Caco-2 (cell line): ENCODE results near the gene SLC35G3. TPM values are rescaled to one million over a fixed set of nuclear protein-coding genes. Genes with fewer than 3 reads are reported as not detected.
"Not testable (repeated sequence)": the region's sequence is repeated elsewhere in the genome, so short reads cannot be mapped to it uniquely, and the experiment has no call there.

Experiments
- BruUV-seq: library from RNA; stranded (reverse); fragments of 400-500 nt; replicated peaks from 2 replicates; lab custom pipeline; 2021; lab: Mats Ljungman, UMichigan
- CTCF ChIA-PET: fragments of 300-600 bp; sonication (Branson Sonifier 250); formaldehyde crosslinking; loops from one replicate; lab custom pipeline; 2022; ENCODE audit warnings: antibody characterized with exemption; lab: Charles Lee
- POLR2A ChIA-PET: fragments of 300-600 bp; sonication (Branson Sonifier 250); formaldehyde crosslinking; loops from one replicate; lab custom pipeline; 2022; ENCODE audit warnings: antibody characterized with exemption; lab: Charles Lee
- DNase-seq, 2 experiments: peaks; one replicate each; pipeline versions ENCODE4 v3.0.0 to v3.0.0-alpha.2; 2020 to 2022
- H3K27me3 ChIP-seq: replicated peaks from 2 replicates; pipeline ENCODE4 v1.6.0; 2011; ENCODE audit warnings: low read length; ENCODE audit not compliant: control insufficient read depth, insufficient read depth
- H3K36me3 ChIP-seq: 2 replicates; pipeline ENCODE4 v1.5.1; 2011; ENCODE audit warnings: low read length; ENCODE audit not compliant: control insufficient read depth, insufficient read depth
- H3K4me1 ChIP-seq: fragments of 250-450 bp; sonication (Bioruptor Pico); 2 replicates; pipeline ENCODE4 v1.5.1; 2020; ENCODE audit warnings: mild to moderate bottlenecking
- H3K4me3 ChIP-seq: 2 replicates; pipeline ENCODE4 v1.5.1; 2011; ENCODE audit warnings: low read depth, mild to moderate bottlenecking, control low read depth, low read length
- H3K9me3 ChIP-seq: fragments of 250-450 bp; sonication (Bioruptor Pico); 2 replicates; pipeline ENCODE4 v1.5.1; 2020; ENCODE audit warnings: mild to moderate bottlenecking, moderate library complexity
- H3K27ac Mint-ChIP-seq: one replicate; pipeline ENCODE4 v1.8.0; 2022; ENCODE audit warnings: mixed read lengths; ENCODE audit not compliant: unreplicated experiment
- H3K27me3 Mint-ChIP-seq: one replicate; pipeline ENCODE4 v1.8.0; 2022; ENCODE audit warnings: mixed read lengths; ENCODE audit not compliant: insufficient read depth, unreplicated experiment
- H3K36me3 Mint-ChIP-seq: one replicate; pipeline ENCODE4 v1.8.0; 2022; ENCODE audit warnings: mild to moderate bottlenecking, mixed read lengths; ENCODE audit not compliant: insufficient read depth, unreplicated experiment
- H3K4me1 Mint-ChIP-seq: one replicate; pipeline ENCODE4 v1.8.0; 2022; ENCODE audit warnings: low read depth, mixed read lengths; ENCODE audit not compliant: unreplicated experiment
- H3K4me3 Mint-ChIP-seq: one replicate; pipeline ENCODE4 v1.8.0; 2022; ENCODE audit warnings: mild to moderate bottlenecking, moderate library complexity, mixed read lengths; ENCODE audit not compliant: unreplicated experiment
- H3K9me3 Mint-ChIP-seq: one replicate; pipeline ENCODE4 v1.8.0; 2022; ENCODE audit warnings: mixed read lengths; ENCODE audit not compliant: unreplicated experiment
- intact Hi-C: fragments of 100-400 bp; cut with micrococcal nuclease; formaldehyde crosslinking; loops from one replicate; pipeline ENCODE4 v1.10.0; 2022; ENCODE audit not compliant: unreplicated experiment
- total RNA-seq: library from RNA; stranded (reverse); gene quantifications from 2 replicates; pipeline ENCODE4 v1.2.3, GENCODE V29; 2022
- TF ChIP-seq, protein P1 (sequence below), 2 experiments: fragments of 200-600 bp in 1 of 2; IDR thresholded peaks; 1 replicate in 1 of 2; 2 replicates in 1 of 2; pipeline versions ENCODE4 v1.5.1 to v1.8.0; 2011 to 2022; ENCODE audit warnings: antibody characterized with exemption in 1 of 2, control low read depth in 1 of 2, inconsistent platforms in 1 of 2, low read depth in 1 of 2, low read length in 1 of 2, mild to moderate bottlenecking in 1 of 2, moderate library complexity in 1 of 2; ENCODE audit not compliant: insufficient read depth in 1 of 2, severe bottlenecking in 1 of 2, unreplicated experiment in 1 of 2

The SLC35G3 gene
- total RNA-seq, 1 experiment from 2014 or later: not detected

DNA sequence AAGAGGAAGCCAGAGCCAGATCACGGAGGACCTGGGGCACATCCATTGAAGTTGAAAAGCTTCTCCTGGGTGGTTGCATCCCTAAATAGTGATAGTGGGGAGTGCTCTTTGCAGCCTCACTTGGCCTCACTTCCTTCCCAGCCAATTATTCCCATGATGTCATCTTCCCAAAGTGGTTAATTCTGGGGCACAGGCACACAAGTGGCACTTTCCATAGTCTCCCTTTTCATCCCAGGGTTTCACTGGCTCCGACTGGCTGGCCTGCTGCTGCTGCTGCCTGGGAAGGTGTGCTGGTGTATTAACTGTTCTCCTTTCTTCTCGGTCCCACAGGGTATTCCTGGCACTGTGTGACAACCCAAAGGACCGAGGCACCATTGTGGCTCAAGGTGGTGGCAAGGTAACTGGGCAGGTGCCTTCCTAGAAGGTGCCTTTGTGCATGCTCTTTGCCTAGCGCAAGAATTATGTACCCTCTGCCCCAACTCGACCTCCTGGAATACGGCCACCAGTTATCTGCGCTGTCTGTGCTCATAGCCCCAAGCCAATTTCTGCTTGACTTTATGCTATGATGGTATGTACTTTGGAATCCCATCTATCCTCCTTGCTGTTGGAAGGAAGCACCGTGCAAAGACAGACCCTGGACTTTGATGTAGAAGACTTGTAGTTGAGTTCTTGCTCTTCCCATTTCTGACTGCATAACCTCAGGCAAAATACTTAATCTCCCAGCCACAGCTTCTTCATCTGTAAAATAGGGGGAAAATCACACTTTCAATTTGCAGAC lies 18.4 kb downstream of the SLC35G3 start:
- BruUV-seq: no TSS peak
- ChIA-PET CTCF (no interaction called here), POLR2A (no interaction called here)
- no peak for DNase-seq
- Histone ChIP-seq H3K36me3 (no peaks in the 10 kb centered on the region), H3K4me1 (0 out of 2 replicates have a peak, but pooled peaks cover 4% of the 10 kb centered on the region), H3K4me3 (no peak overlapping the region), H3K9me3 (no peaks in the 10 kb centered on the region), H3K27me3 (no peaks in the 10 kb centered on the region; the same call in 1 of the 2 replicates)
- Mint-ChIP-seq H3K36me3 (no peaks in the 10 kb centered on the region), H3K4me3 (no peak overlapping the region), H3K27me3 (peaks cover 3% of the 10 kb centered on the region), H3K27ac (no peak overlapping the region), H3K9me3 (no peaks in the 10 kb centered on the region), H3K4me1 (no peaks in the 10 kb centered on the region)
- TF ChIP-seq, protein P1, sequence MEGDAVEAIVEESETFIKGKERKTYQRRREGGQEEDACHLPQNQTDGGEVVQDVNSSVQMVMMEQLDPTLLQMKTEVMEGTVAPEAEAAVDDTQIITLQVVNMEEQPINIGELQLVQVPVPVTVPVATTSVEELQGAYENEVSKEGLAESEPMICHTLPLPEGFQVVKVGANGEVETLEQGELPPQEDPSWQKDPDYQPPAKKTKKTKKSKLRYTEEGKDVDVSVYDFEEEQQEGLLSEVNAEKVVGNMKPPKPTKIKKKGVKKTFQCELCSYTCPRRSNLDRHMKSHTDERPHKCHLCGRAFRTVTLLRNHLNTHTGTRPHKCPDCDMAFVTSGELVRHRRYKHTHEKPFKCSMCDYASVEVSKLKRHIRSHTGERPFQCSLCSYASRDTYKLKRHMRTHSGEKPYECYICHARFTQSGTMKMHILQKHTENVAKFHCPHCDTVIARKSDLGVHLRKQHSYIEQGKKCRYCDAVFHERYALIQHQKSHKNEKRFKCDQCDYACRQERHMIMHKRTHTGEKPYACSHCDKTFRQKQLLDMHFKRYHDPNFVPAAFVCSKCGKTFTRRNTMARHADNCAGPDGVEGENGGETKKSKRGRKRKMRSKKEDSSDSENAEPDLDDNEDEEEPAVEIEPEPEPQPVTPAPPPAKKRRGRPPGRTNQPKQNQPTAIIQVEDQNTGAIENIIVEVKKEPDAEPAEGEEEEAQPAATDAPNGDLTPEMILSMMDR (IDR thresholded peaks at IDR 0.05; ENCODE audit: insufficient read depth in 1 of 2, low read depth in 1 of 2, low read length in 1 of 2, severe bottlenecking in 1 of 2, unreplicated experiment in 1 of 2): no peak
- intact Hi-C loops: loop anchor here (5.0 kb wide), 1 partner anchor 136 kb away; no protein-coding TSS in a partner anchor

DNA sequence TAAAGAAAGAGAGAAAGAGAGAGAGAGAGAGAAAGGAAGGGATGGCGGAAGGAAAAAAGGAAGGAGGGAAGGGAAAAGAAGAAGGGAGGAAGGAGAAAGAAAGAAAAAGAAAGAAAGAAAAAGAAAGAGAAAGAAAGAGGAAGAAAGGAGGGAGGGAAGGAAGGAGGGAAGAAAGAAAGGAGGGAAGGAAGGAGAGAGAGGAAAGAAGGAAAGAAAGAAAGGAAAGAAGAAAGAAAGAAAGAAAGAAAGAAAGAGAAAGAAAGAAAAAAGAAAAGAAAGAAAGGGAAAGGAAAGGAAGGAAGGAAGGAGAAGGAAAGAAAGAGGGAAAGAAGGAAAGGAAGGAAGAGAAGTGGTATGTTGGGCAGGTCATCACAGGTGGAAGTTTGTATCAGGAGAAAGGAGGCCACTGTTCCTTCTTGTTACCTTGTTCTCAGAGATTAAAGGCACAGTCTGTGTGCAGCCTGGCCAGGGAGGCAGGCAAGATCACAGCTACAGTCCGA lies 19.3 kb downstream of the SLC35G3 start:
- H3K9me3 ChIP-seq: no peaks in the 10 kb centered on the region
- intact Hi-C loops: loop anchor here (5.0 kb wide), 1 partner anchor 137 kb away; no protein-coding TSS in a partner anchor
- no peaks in the 10 kb centered on the region; the same call in 1 of the 2 replicates for H3K27me3 ChIP-seq
- H3K4me1 ChIP-seq: 0 out of 2 replicates have a peak, but pooled peaks cover 4% of the 10 kb centered on the region
- H3K36me3 ChIP-seq: no peaks in the 10 kb centered on the region
- Mint-ChIP-seq H3K9me3 (no peaks in the 10 kb centered on the region), H3K4me1 (no peaks in the 10 kb centered on the region), H3K36me3 (no peaks in the 10 kb centered on the region), H3K27ac (no peak overlapping the region), H3K4me3 (no peak overlapping the region), H3K27me3 (peaks cover 3% of the 10 kb centered on the region)
- H3K4me3 ChIP-seq: no peak overlapping the region
- DNase-seq: no peak
- BruUV-seq: no TSS peak
- POLR2A ChIA-PET: no interaction called here
- CTCF ChIA-PET: no interaction called here
- TF ChIP-seq, protein P1 (IDR thresholded peaks at IDR 0.05; ENCODE audit: insufficient read depth in 1 of 2, low read depth in 1 of 2, low read length in 1 of 2, severe bottlenecking in 1 of 2, unreplicated experiment in 1 of 2): no peak

DNA sequence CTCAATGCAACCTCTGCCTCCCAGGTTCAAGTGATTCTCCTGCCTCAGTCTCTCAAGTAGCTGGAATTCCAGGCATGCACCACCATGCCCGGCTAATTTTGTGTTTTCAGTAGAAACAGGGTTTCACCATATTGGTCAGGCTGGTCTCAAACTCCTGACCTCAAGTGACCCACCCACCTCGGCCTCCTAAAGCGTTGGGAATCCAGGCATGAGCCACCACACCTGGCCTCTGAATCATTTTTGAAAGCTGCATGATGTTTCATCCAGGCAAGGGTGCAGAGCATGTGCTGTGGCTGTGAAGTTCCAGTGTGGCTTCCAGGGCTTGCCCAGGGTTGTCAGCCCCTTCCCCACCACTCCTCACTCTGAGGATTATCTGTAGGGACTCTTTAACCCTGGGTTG lies 21.9 kb downstream of the SLC35G3 start:
- H3K9me3 ChIP-seq, H3K4me3 Mint-ChIP-seq, intact Hi-C loops, H3K9me3 Mint-ChIP-seq, H3K36me3 ChIP-seq, H3K4me3 ChIP-seq, H3K36me3 Mint-ChIP-seq, H3K27me3 Mint-ChIP-seq, CTCF ChIA-PET, DNase-seq, H3K4me1 Mint-ChIP-seq, BruUV-seq, H3K27ac Mint-ChIP-seq, POLR2A ChIA-PET, H3K27me3 ChIP-seq, H3K4me1 ChIP-seq: not testable (repeated sequence)
